Pancreas (tissue), 10 donors: ENCODE data around the gene EIF6. TPM values are rescaled to one million over a fixed set of nuclear protein-coding genes. Genes with fewer than 3 reads are reported as not detected.

ENCODE experiments used
- ATAC-seq, 4 donors: fragments of 200-7000 bp; cut with Tn5 transposase; one replicate each; pipeline versions ENCODE4 v1.8.0 to v1.9.1; 2020; ENCODE audit warnings: mild to moderate bottlenecking in 4 of 4, moderate library complexity in 4 of 4
- DNase-seq, 6 donors: peaks; one replicate each; pipeline ENCODE4 v3.0.0-alpha.2; 2020
- FAIRE-seq: peaks from 2 replicates; lab custom pipeline; 2012; peaks lifted over from hg19 to GRCh38; lab: Jason Lieb, UNC
- H3K27ac ChIP-seq, 4 donors: fragments of 200-600 bp; sonication (generic); 1 replicate in 3 of 4; 2 replicates in 1 of 4; pipeline versions ENCODE4 v1.5.0 to v1.8.0; 2020
- H3K27me3 ChIP-seq, 4 donors: fragments of 200-600 bp; one replicate each; pipeline ENCODE4 v1.8.0; 2021
- H3K36me3 ChIP-seq, 3 donors: fragments of 200-600 bp; sonication (generic) in 1 of 3; one replicate each; pipeline versions ENCODE4 v1.5.0 to v1.8.0; 2020 to 2021
- H3K4me1 ChIP-seq, 3 donors: fragments of 200-600 bp; one replicate each; pipeline ENCODE4 v1.8.0; 2021
- H3K4me3 ChIP-seq, 4 donors: fragments of 200-600 bp; sonication (generic) in 2 of 4; one replicate each; pipeline versions ENCODE4 v1.5.0 to v1.8.0; 2020 to 2021
- H3K9me3 ChIP-seq, 4 donors: fragments of 200-600 bp; one replicate each; pipeline ENCODE4 v1.8.0; 2021
- WGBS, 2 donors: extraction: QIAGEN DNeasy Blood & Tissue Kit; methylation state at CpG; one replicate each; pipeline ENCODE4 v1.1.7; 2013; 5-methylcytosine and 5-hydroxymethylcytosine counted together
- intact Hi-C, 3 donors: fragments of 100-400 bp; cut with DNase I; formaldehyde crosslinking; loops; one replicate each; pipeline versions ENCODE4 v1.11.1 to v1.14.2; 2022
- polyA plus RNA-seq, 2 donors: library from polyadenylated mRNA; stranded (reverse); fragments of 200-250 nt; gene quantifications; one replicate each; pipeline ENCODE4 v1.2.3, GENCODE V29; 2013
- total RNA-seq, 6 donors: library from RNA; stranded (reverse); fragmentation: NEBNext Ultra II Directional in 4 of 6; extraction: Animal tissue kit (Norgen Biotek cat#: 25700) in 4 of 6; gene quantifications; one replicate each; pipeline versions ENCODE4 v1.2.1 to v1.2.4, GENCODE V29; 2021 to 2023
- TF ChIP-seq, protein P1 (sequence below), 4 donors: fragments of 200-600 bp; sonication (generic) in 3 of 4; IDR thresholded peaks; one replicate each; pipeline versions ENCODE4 v1.5.0 to v1.8.0; 2021; ENCODE audit warnings: antibody characterized with exemption in 4 of 4
- donor health status: healthy with polysubstance abuse.
- donor health status: DM: no; HTN: no; CAD: no; lungs with moderate emphysema.
- donor health status: DM: no; HTN: no; CAD: no.
- donor health status: control.
- donor health status: control.
- donor health status: Bipolar disorder and iron deficiency.
- donor health status: DM: yes; HTN: yes; CAD: no.
- donor health status: DM: no; HTN: no; CAD: no.
- donor health status: DM: no; HTN: no; CAD: no.
- donor health status: DM: yes; HTN: yes; CAD: no.

EIF6 gene
- total and polyA plus RNA-seq, 8 donors, result 30.6 to 79.4 (median 50.4) TPM

DNA sequence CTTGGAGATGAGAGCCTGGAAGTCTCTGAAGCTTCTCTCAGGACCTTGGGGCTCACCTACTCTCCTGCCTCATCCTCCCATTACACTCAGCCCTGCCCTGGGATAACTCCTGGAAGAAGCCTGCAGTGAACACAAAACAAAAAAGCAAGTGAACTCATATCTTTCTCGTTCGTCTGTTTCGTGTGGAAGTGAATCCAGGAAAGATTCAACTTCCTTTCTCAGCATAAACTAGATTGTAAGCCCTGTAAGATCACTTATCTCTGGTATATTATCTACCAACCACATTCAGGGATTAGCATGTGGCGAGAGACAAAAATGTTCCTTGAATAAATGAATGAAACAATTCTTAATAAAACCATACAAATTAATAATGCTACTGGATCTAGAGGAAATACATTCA lies 44.1 kb upstream of the EIF6 start:
- ATAC-seq (no peak), FAIRE-seq (no peak), DNase-seq (no peak)
- TF ChIP-seq, protein P1, sequence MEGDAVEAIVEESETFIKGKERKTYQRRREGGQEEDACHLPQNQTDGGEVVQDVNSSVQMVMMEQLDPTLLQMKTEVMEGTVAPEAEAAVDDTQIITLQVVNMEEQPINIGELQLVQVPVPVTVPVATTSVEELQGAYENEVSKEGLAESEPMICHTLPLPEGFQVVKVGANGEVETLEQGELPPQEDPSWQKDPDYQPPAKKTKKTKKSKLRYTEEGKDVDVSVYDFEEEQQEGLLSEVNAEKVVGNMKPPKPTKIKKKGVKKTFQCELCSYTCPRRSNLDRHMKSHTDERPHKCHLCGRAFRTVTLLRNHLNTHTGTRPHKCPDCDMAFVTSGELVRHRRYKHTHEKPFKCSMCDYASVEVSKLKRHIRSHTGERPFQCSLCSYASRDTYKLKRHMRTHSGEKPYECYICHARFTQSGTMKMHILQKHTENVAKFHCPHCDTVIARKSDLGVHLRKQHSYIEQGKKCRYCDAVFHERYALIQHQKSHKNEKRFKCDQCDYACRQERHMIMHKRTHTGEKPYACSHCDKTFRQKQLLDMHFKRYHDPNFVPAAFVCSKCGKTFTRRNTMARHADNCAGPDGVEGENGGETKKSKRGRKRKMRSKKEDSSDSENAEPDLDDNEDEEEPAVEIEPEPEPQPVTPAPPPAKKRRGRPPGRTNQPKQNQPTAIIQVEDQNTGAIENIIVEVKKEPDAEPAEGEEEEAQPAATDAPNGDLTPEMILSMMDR (IDR thresholded peaks at IDR 0.05), result no peak
- no peaks in the 10 kb centered on the region for H3K9me3 ChIP-seq
- H3K27ac ChIP-seq, result no peak overlapping the region
- peaks cover 0 to 5% (median 4%) of the 10 kb centered on the region in 3 donors for H3K4me1 ChIP-seq
- WGBS, 2 donors, result 89 to 96% methylated on average over 4 of the region's 4 CpGs
- intact Hi-C loops, result no loop called here
- no peak overlapping the region for H3K4me3 ChIP-seq
- no peaks in the 10 kb centered on the region for H3K36me3 ChIP-seq
- no peaks in the 10 kb centered on the region for H3K27me3 ChIP-seq

DNA sequence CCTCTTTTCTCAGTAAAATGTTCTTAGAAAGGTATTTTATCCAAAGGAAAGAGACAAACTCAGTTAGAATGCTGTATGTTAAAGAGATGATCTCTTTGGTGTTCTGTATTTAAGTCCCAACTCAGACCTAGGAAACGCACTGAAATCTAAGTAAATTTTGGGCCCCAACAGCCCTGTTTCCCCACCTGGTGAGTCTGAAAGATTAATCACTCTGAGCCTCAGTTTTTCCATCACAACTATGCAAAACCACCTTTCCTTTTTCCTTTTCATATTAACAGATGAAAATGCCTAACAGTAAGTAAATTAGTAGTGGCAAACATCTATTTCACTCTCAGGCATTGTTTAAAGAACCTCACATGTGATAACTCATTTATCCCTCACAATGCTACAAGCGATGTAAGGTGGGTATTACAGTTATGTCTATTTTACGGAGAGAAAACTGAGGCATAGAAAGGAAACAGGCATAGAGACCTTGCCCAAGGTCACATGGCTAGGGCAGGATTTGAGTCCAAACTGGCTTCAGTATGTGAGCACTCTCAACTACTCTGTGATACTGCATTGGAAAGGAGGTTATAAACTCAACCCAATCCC lies 43.6 kb upstream of the EIF6 start:
- FAIRE-seq, result no peak

DNA sequence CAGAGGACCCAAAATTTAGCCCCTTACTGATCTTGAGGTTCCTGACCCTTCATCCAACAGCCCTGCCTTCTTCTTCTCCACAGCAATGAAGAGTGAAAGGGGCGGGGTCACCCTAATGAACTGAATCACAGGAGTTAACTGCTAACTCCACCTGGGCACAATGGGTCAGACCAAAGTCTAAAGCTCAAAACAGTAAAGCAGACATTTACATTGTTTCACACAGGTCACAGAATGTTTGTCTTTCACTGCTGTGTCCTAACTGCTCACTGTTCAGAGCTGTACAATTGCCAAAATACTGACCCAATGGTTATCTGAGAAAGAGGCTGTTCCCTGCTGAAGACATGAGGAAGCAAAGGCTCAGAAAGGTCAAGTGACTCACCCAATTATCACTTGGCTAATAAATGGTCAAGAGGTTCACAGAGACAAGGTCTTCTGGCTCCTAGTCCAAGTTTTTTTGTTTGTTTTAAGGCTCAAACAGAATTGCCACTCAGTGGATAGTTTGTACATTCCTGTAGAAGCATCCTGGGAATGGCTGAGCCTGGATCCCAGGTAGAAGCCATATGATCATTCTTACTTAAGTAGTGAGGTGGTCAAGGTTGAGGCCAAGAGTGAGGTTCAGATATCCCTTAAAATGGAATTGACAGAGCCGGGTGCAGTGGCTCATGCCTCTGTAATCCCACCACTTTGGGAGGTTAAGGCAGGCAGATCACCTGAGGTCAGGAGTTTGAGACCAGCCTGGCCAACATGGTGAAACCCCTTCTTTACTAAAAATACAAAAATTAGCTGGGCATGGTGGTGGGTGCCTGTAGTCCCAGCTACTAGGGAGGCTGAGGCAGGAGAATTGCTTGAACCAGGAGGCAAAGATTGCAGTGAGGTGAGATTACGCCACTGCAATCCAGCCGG lies 42.8 kb upstream of the EIF6 start:
- no peak for DNase-seq
- Histone ChIP-seq H3K27me3 (no peaks in the 10 kb centered on the region), H3K4me1 (peaks cover 0 to 5% (median 0%) of the 10 kb centered on the region in 3 donors), H3K36me3 (no peaks in the 10 kb centered on the region), H3K4me3 (no peak overlapping the region), H3K27ac (peak overlapping the region in 2 of 4 donors; percentile 2 to 24), H3K9me3 (no peaks in the 10 kb centered on the region)
- 91 to 93% methylated on average over 4 of the region's 4 CpGs for WGBS, 2 donors
- intact Hi-C loops, result no loop called here
- no peak for FAIRE-seq
- ATAC-seq, result peak; percentile 60 to 87 (median 80)
- TF ChIP-seq, protein P1 (IDR thresholded peaks at IDR 0.05), result no peak

More for the DNA sequence above, 43.6 kb upstream of the EIF6 start:
- no peaks in the 10 kb centered on the region for H3K9me3 ChIP-seq
- intact Hi-C loops, result no loop called here
- TF ChIP-seq, protein P1 (IDR thresholded peaks at IDR 0.05), result no peak
- 92 to 93% methylated on average over 3 of the region's 3 CpGs for WGBS, 2 donors
- no peak for ATAC-seq
- H3K27ac ChIP-seq, result no peak overlapping the region
- no peak for DNase-seq
- peaks cover 0 to 5% (median 0%) of the 10 kb centered on the region in 3 donors for H3K4me1 ChIP-seq
- H3K4me3 ChIP-seq, result no peak overlapping the region
- no peaks in the 10 kb centered on the region for H3K36me3 ChIP-seq
- H3K27me3 ChIP-seq, result no peaks in the 10 kb centered on the region

DNA sequence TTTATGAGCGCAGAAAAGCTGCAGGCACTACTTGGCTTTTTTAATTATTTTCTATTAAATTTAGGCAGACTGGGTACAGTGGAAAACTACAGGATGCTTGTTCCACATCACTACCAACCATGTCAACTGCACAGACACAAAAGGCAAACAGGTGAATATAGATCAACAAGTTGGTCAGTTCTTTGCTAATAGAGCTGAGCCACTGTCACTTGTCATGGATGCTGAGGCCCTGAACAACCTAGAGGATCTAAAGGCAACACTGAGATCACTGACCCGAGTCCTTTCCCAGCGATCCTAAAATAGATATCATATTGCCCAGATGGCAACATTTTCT lies 42.1 kb upstream of the EIF6 start:
- DNase-seq, result no peak
- 86 to 88% methylated on average over 3 of the region's 3 CpGs for WGBS, 2 donors
- no peaks in the 10 kb centered on the region for H3K27me3 ChIP-seq
- no peaks in the 10 kb centered on the region for H3K9me3 ChIP-seq
- intact Hi-C loops, result no loop called here
- no peak for ATAC-seq
- H3K36me3 ChIP-seq, result no peaks in the 10 kb centered on the region
- no peak overlapping the region for H3K4me3 ChIP-seq
- no peak for FAIRE-seq
- H3K27ac ChIP-seq, result peak overlapping the region in 2 of 4 donors; percentile 2 to 24
- H3K4me1 ChIP-seq, result peaks cover 0 to 5% (median 0%) of the 10 kb centered on the region in 3 donors
- TF ChIP-seq, protein P1 (IDR thresholded peaks at IDR 0.05), result no peak
